Hepatocyte (in vitro differentiated cells): Measurements from ENCODE around the gene COPS4. TPM values are rescaled to one million over a fixed set of nuclear protein-coding genes. Genes with fewer than 3 reads are reported as not detected.
A peak's percentile ranks its signal among the peaks of the same experiment; 100 is the strongest.
"Not testable (repeated sequence)": the region's sequence is repeated elsewhere in the genome, so short reads cannot be mapped to it uniquely, and the experiment has no call there.

Experiments
- DNase-seq: peaks from one replicate; pipeline ENCODE4 v3.0.0-alpha.2; 2016; ENCODE audit warnings: low spot score
- H2AFZ ChIP-seq: fragments of 200-600 bp; sonication (generic); 2 replicates; pipeline ENCODE4 v1.6.0; 2016; ENCODE audit warnings: antibody characterized with exemption, mild to moderate bottlenecking
- H3K27ac ChIP-seq: fragments of 200-600 bp; sonication (generic); 2 replicates; pipeline ENCODE4 v1.5.1; 2016; ENCODE audit warnings: mild to moderate bottlenecking
- H3K27me3 ChIP-seq: fragments of 200-600 bp; sonication (generic); 2 replicates; pipeline ENCODE4 v1.6.1; 2016
- H3K36me3 ChIP-seq: fragments of 200-600 bp; sonication (generic); replicated peaks from 2 replicates; pipeline ENCODE4 v1.5.1; 2016; ENCODE audit warnings: low read depth; ENCODE audit not compliant: insufficient read depth
- H3K4me1 ChIP-seq: fragments of 200-600 bp; sonication (generic); 2 replicates; pipeline ENCODE4 v1.5.1; 2016; ENCODE audit warnings: mild to moderate bottlenecking, moderate library complexity; ENCODE audit not compliant: insufficient read depth
- H3K4me2 ChIP-seq: fragments of 200-600 bp; sonication (generic); 2 replicates; pipeline ENCODE4 v1.6.0; 2016
- H3K4me3 ChIP-seq: fragments of 200-600 bp; sonication (generic); 2 replicates; pipeline ENCODE4 v1.5.1; 2016; ENCODE audit warnings: mild to moderate bottlenecking
- H3K79me2 ChIP-seq: fragments of 200-600 bp; sonication (generic); 2 replicates; pipeline ENCODE4 v1.6.0; 2017; ENCODE audit warnings: mild to moderate bottlenecking
- H3K9me2 ChIP-seq: fragments of 200-600 bp; sonication (generic); replicated peaks from 2 replicates; pipeline ENCODE4 v1.6.0; 2017; ENCODE audit warnings: mild to moderate bottlenecking; ENCODE audit not compliant: insufficient read depth
- H3K9me3 ChIP-seq: fragments of 200-600 bp; sonication (generic); 2 replicates; pipeline ENCODE4 v1.5.1; 2016; ENCODE audit warnings: low read depth, mild to moderate bottlenecking
- H4K20me1 ChIP-seq: fragments of 200-600 bp; sonication (generic); 2 replicates; pipeline ENCODE4 v1.6.0; 2016; ENCODE audit warnings: mild to moderate bottlenecking; ENCODE audit not compliant: insufficient read depth, poor library complexity, severe bottlenecking
- EZH2 ChIP-seq: fragments of 200-600 bp; sonication (generic); IDR thresholded peaks from 2 replicates; pipeline ENCODE4 v1.6.1; 2016; ENCODE audit warnings: antibody characterized with exemption, mild to moderate bottlenecking, borderline replicate concordance
- EZH2phosphoT487 ChIP-seq: fragments of 200-600 bp; sonication (generic); IDR thresholded peaks from one replicate; pipeline ENCODE4 v1.6.1; 2018; ENCODE audit warnings: antibody characterized with exemption, mild to moderate bottlenecking, low read depth, moderate library complexity; ENCODE audit not compliant: unreplicated experiment, severe bottlenecking
- WGBS: methylation state at CpG from one replicate; pipeline ENCODE4 v1.1.6; 2016; ENCODE audit warnings: low lambda C conversion rate; ENCODE audit errors: missing lambda C conversion rate; 5-methylcytosine and 5-hydroxymethylcytosine counted together
- polyA plus RNA-seq: library from polyadenylated mRNA; unstranded; fragments of >200 nt; fragmentation: Nextera tagmentation; extraction: Ambion mirVana; gene quantifications from 2 replicates; pipeline ENCODE4 v1.2.1, GENCODE V29; 2016
- total RNA-seq: library from RNA; depleted of rRNA; stranded (reverse); fragments of >200 nt; gene quantifications from 2 replicates; pipeline ENCODE4 v1.2.3, GENCODE V29; 2014
- TF ChIP-seq, protein P1 (sequence below): fragments of 200-600 bp; sonication (generic); IDR thresholded peaks from 2 replicates; pipeline ENCODE4 v1.5.1; 2016; ENCODE audit warnings: antibody characterized with exemption, mild to moderate bottlenecking; ENCODE audit not compliant: poor library complexity

The COPS4 gene
- total RNA-seq (56.7 and 59.8 TPM in 2 replicates), polyA plus RNA-seq (45.2 and 45.4 TPM in 2 replicates)

DNA sequence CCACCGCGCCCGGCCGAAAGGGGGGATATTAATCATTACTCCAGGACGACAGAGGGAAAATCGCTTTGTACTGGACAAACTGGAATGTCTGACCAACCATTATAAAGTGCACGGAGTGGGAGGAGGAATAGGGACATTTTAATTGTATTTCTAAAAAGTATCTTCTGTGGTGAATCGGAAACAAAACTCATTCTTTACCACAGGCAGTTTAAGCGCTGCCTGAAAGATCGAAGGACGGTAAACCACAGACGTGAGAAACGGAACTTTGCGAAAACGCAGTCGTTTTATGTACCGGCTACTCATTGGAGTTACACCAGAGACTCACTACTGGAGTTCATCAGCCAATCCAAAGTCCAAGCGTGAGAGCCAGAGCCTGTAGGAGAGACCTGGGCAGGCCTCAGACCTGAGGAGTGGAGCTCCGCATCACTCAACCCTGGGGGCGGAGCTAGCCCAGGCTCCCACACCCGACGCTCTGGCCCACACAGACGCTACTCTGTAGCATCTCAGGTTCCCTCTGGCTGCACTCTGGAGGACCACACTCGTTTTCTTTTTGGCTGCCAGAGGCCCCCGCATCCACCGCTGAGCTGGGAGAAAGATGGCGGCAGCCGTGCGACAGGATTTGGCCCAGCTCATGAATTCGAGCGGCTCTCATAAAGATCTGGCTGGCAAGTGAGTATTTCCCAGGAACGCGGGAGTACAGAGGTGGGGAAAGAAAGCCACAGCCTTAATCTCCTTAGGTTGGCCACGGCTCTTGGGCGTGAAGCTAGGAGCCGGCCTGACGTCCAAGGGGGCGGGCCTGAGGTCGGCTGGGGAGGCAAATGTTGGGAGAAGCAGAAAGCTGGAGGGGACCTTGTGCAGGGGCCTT, at the start of gene COPS4:
TSS of gene COPS4 (plus strand) at position 554 of the 865 bp plus-strand sequence. CDS start at position 596, 42 bp downstream.
- whole genome bisulfite sequencing, result under 1% methylated on average over 39 of the region's 39 CpGs
- Histone ChIP-seq H3K27me3 (no peaks in the 10 kb centered on the region), H4K20me1 (peaks cover 5% of the 10 kb centered on the region), H3K27ac (peak within 1 kb of the TSS; percentile 93), H2AFZ (peak within 1 kb of the TSS; percentile 74), H3K36me3 (no peaks in the 10 kb centered on the region), H3K4me3 (peak within 1 kb of the TSS; percentile 50), H3K4me1 (peaks cover 6% of the 10 kb centered on the region), H3K4me2 (peak within 1 kb of the TSS; percentile 90), H3K9me2 (no peaks in the 10 kb centered on the region), H3K9me3 (no peaks in the 10 kb centered on the region), H3K79me2 (peaks cover 44% of the 10 kb centered on the region)
- peak; percentile 100 for DNase-seq
- TF ChIP-seq, protein P1, sequence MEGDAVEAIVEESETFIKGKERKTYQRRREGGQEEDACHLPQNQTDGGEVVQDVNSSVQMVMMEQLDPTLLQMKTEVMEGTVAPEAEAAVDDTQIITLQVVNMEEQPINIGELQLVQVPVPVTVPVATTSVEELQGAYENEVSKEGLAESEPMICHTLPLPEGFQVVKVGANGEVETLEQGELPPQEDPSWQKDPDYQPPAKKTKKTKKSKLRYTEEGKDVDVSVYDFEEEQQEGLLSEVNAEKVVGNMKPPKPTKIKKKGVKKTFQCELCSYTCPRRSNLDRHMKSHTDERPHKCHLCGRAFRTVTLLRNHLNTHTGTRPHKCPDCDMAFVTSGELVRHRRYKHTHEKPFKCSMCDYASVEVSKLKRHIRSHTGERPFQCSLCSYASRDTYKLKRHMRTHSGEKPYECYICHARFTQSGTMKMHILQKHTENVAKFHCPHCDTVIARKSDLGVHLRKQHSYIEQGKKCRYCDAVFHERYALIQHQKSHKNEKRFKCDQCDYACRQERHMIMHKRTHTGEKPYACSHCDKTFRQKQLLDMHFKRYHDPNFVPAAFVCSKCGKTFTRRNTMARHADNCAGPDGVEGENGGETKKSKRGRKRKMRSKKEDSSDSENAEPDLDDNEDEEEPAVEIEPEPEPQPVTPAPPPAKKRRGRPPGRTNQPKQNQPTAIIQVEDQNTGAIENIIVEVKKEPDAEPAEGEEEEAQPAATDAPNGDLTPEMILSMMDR, result peak; percentile 36
- no peak for TF ChIP-seq EZH2phosphoT487

DNA sequence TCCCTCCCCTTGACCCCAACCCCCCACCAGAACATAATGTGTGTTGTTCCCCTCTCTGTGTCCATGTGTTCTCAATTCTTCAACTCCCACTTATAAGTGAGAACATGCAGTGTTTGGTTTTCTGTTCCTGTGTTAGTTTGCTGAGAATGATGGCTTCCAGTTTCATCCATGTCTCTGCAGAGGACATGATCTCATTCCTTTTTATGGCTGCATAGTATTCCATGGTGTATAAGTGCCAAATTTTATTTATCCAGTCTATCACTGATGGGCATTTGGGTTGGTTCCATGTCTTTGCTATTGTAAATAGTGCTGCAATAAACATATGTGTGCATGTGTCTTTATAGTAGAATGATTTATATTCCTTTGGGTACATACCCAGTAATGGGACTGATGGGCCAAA, 47.5 kb upstream of the COPS4 start:
- H3K79me2 ChIP-seq, result peaks cover 29% of the 10 kb centered on the region
- H3K4me1 ChIP-seq, H3K27ac ChIP-seq, H2AFZ ChIP-seq, DNase-seq, H3K27me3 ChIP-seq, H3K9me3 ChIP-seq, H4K20me1 ChIP-seq, H3K9me2 ChIP-seq, H3K4me3 ChIP-seq, H3K36me3 ChIP-seq, H3K4me2 ChIP-seq: not testable (repeated sequence)

DNA sequence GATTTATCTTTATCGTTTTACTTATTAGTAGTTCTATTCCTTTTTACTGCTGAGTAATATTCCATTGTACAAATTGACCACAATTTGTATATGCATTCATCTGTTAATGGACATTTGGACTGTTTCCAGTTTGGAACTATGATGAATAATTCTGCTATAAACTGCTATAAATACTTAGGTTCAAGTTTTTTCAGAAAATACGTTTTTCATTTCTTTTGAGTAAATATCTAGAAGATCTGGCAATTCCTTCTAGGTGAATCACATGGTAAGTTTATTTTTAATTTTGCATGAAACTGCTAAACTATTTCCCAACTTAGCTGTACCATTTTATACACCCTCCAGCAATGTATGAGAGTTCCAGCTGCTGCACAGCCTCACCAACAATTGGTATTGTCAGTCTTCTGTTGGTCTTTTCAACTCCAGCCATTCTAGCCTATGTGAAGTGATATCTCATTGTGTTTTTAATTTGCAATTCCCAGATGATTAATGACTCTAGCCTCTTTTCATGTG, 46.6 kb upstream of the COPS4 start:
- TF ChIP-seq, protein P1, result no peak
- Histone ChIP-seq H3K9me2 (no peaks in the 10 kb centered on the region), H3K4me2 (no peak overlapping the region), H2AFZ (no peak overlapping the region), H3K27ac (no peak overlapping the region), H3K4me1 (no peaks in the 10 kb centered on the region), H3K9me3 (no peaks in the 10 kb centered on the region), H3K27me3 (no peaks in the 10 kb centered on the region), H3K79me2 (peaks cover 30% of the 10 kb centered on the region), H4K20me1 (no peaks in the 10 kb centered on the region), H3K4me3 (no peak overlapping the region), H3K36me3 (no peaks in the 10 kb centered on the region)
- DNase-seq, result no peak
- 94% methylated on average over 2 of the region's 2 CpGs for WGBS

DNA sequence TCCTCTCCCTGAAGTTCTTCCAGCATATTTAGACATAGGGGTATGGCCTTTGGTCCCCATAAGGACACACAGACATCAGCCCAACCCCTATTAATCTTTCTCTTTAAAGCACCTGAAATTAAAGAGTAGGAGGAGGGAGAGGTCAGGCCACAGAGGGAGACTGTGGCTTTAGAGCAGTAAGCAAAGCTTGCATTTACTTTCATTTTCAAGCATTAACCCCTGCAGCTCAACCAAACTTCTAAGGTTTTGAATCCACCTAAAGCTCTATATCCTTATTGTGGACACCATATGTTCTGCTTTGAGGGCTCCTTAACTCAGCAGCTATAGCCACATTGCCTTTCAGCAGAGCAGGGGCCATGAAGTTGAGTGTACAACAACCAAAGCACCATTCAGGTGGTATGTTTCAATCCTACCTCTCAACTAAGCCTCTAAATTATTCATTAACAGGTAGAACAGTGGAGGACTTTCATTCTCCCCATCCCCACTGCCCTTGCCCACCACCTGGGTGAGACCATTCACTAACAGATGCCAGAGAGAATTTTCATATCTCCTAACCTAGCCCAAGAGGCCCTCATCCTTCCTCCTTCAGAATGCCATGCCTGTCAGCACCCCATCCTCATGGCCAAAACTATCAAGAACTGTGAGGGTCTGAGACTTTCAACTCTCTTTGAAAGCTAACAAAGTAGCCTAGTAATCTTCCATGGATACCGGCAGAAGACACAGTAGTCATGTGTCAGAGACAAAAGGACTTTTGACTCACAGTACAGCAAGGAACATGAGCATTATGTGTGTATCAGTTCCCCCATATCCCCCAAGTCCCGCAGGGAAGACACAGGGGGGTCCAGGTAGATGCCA, 45.2 kb upstream of the COPS4 start:
- TF ChIP-seq, protein P1, result no peak
- TF ChIP-seq EZH2 (no peak), EZH2phosphoT487 (no peak)
- H3K4me1 ChIP-seq, result no peaks in the 10 kb centered on the region
- H3K27ac ChIP-seq, result no peak overlapping the region
- H3K4me3 ChIP-seq, result no peak overlapping the region
- no peaks in the 10 kb centered on the region for H3K27me3 ChIP-seq
- H3K9me3 ChIP-seq, result no peaks in the 10 kb centered on the region
- no peaks in the 10 kb centered on the region for H4K20me1 ChIP-seq
- no peaks in the 10 kb centered on the region for H3K36me3 ChIP-seq
- peaks cover 41% of the 10 kb centered on the region for H3K79me2 ChIP-seq
- no peak for DNase-seq
- WGBS, result 89% methylated on average over 2 of the region's 2 CpGs
- H2AFZ ChIP-seq, result no peak overlapping the region
- no peaks in the 10 kb centered on the region for H3K9me2 ChIP-seq
- H3K4me2 ChIP-seq, result peak overlapping the region; percentile 61
